Activated CD8-positive, alpha-beta memory T cell treated with anti-CD3 and anti-CD28 coated beads, Interleukin-2, amount 50 U/mL, for 1 hour (primary cell): Measurements from ENCODE around the gene ATP5MK.
"Not testable (repeated sequence)": the region's sequence is repeated elsewhere in the genome, so short reads cannot be mapped to it uniquely, and the experiment has no call there.

Experiments used
- DNase-seq: peaks from one replicate; pipeline ENCODE4 v3.0.0-alpha.2; 2020; ENCODE audit errors: extremely low read depth

The ATP5MK gene

DNA sequence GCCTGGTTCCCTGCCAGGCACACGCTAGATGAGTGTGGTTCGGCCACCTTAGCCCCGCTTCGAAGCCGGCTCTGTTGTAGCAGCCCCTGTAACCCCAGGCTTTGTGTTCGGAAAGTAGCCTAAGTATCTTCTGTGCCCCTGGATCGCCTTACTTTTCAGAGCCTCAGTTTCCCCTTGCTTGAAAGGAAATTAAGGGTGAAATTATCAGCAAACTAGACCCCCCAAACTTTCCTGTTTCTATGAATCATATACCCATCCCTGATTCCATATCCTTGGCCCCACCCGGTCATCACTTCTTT is 463 bp upstream of the ATP5MK start:
- no peak for DNase-seq

DNA sequence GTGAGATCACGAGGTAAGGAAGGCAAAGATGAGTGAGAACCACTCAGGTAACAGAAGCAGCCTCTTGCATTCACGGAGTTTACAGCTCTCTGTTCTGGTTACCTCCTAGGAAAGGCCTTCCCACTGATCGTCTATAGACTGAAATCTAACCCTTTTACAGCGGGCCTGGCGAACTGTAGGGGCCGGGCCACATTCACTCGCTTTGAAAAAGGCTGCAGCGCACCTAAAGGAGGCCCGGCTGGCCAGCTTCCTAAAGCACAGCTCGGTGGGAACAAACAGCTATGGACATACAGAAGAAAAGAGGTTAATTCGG is 565 bp downstream of the ATP5MK start:
- DNase-seq: no peak

DNA sequence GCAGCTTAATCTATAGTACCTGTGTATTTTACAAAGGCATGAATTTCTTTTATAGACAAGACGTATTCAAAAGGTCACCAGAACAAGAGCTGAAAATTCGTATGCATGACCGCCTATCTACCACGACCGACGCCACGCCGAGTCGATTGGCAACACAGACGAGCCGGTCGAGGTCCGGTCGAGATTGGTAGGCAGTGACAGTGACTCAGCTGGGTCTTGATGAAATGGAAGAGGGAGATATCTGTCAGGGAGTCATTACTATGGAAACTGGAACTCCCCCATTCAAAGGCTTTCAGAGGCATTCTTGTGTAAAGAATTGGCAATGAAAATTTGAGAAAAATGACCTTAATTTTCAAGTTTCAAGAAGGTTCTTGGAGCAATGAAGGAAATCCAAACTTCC is 2.1 kb downstream of the ATP5MK start:
- no peak for DNase-seq

DNA sequence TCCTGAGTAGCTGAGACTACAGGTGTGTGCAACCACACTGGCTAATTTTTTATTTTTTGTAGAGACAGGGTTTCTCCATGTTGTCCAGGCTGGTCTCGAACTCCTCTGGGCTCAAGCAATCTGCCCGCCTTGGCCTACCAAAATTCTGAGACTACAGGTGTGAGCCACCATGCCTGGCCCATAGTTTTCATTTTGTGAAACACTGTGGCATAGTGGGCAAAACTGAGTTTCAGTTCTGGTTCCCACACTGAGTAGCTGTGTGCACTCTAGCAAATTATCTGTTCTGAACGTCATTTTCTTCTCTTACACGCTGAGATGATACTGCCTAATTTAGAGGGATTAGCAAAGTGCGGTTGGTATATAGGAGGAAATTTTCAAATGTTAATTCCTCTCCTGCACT is 13.5 kb downstream of the ATP5MK start:
- DNase-seq: no peak

DNA sequence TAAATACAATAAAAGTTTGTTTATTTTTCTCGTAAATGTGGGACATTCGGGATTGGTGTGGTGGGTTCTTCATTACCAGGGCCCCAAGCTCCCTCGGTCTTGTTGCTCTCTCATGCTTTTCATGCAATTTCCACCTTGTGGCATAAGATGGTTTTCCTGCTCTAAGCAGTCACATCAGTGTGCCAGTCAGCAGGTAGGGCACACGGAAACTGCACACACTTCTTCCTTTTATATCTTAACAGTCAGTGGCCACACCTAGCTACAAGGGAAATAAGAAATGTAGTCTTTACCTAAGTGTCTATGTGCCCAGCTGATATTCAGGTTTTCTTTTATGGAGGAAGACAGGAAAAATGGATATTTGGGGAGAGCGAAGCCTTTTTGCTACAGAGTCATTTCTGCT is 22.0 kb downstream of the ATP5MK start:
- no peak for DNase-seq

DNA sequence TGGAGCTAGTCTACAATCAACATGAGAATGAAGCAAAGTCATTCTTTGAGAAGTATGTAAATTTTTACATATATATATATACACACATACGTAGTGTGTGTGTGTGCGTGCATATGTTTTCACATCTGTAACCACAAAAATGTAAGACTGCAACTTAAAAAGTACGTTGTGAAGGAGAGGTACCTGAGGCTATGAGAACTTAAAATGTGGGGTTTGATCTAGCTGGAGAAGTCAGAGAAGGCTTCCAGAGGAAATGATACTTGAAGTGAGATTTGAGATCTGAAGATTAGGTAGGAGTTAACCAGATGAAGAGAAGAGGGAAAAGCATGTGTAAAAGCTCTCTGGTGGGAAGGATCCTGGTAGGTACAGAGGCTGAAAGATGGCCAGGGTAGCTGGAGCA is 22.7 kb downstream of the ATP5MK start:
- DNase-seq: no peak

DNA sequence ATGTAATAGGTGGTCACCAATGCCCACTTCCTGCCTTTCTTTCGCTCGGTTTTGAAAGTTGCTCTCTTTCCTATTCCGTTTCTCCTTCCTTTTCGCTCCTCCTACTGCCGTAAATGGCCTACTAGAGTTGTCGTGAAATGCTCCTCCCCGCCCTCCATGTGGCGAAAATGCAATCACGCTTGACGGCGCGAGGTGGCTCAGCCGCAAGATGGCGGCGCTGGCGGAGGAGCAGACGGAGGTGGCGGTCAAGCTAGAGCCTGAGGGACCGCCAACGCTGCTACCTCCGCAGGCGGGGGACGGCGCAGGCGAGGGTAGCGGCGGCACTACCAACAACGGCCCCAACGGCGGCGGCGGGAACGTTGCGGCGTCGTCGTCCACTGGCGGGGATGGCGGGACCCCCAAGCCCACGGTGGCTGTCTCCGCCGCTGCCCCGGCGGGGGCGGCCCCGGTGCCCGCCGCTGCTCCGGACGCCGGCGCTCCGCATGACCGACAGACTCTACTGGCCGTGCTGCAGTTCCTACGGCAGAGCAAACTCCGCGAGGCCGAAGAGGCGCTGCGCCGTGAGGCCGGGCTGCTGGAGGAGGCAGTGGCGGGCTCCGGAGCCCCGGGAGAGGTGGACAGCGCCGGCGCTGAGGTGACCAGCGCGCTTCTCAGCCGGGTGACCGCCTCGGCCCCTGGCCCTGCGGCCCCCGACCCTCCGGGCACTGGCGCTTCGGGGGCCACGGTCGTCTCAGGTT is 28.3 kb downstream of the ATP5MK start, which contains the start of gene TAF5:
TSS of gene TAF5 (plus strand) at position 195 of the 737 bp plus-strand sequence. CDS start at position 209, 14 bp downstream.
- peak; percentile 75 for DNase-seq

DNA sequence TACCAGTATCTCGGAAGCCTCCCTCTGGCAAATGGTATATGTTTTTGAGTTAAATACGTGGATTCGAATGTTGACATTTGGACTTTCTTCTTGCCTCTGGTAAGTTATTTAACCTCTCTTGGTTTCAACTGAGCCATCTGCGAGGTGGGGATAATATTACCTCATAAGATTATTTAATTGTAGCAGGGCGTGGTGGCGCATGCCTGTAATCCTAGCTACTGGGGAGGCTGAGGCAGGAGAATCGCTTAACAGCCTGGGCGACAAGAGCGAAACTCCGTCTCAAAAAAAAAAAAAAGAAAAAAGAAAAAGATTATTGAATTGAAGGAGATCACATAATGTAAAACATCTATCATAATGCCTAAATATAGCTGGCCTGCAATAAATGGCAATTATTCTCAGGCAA is 28.9 kb downstream of the ATP5MK start:
- DNase-seq: no peak

DNA sequence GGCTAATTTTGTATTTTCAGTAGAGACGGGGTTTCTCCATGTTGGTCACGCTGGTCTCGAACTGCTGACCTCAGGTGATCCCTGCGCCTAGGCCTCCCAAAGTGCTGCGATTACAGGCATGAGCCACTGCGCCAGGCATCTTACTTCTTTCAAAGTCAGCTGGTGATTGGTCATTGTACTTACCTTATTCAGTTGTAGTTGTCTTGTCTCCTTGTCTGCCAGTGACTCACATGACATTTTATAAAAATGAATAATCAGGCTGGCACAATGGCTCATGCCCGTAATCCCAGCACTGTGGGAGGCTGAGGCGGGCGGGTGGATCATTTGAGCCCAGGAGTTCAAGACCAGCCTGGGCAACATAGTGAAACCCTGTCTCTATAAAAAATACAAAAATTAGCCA is 35.5 kb downstream of the ATP5MK start:
- DNase-seq: not testable (repeated sequence)

DNA sequence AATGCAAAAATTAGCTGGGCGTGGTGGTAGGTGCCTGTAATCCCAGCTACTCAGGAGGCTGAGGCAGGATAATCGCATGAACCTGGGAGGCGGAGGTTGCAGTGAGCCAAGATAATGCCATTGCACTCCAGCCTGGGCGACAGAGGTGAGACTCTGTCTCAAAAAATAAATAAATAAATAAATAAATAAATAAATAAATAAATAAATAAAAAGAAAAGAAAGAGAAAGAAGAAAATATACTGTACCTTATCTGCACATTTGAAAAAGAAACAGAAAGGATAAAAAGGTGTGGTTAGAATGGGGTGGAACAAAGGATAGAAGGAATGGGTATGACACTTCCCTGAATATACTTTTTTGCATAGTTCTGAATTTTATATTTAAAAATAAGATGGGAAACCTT is 36.8 kb downstream of the ATP5MK start:
- DNase-seq: not testable (repeated sequence)

DNA sequence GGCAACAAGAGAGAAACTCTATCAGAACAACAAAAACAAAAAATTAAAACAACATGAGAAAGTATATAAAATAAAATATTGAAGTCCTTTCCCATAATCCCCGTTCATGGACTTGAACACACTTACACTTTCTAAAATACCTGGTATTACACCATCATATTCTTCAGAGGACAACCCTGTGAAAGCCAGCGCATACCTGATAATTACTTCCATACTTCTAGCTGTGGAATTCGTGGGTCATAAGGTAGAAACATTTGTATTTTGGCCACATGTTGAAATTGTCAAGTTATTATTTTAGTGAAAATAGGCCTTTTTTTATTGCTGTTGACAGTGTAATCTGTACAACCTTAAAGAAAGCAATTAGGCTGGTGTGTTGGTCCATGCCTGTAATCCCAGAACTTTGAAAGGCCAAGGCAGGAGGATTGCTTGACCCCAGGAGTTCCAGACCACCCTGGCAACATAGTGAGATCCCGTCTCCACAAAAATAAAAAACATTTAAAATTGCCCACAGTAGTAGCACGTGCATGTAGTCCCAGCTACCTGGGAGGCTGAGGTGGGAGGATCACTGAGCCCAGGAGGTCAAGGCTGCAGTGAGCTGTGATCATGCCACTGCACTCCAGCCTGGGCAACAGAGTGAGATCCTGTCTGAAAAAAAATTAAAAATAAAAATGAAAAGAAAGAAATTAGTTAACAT is 40.2 kb downstream of the ATP5MK start:
- no peak for DNase-seq

DNA sequence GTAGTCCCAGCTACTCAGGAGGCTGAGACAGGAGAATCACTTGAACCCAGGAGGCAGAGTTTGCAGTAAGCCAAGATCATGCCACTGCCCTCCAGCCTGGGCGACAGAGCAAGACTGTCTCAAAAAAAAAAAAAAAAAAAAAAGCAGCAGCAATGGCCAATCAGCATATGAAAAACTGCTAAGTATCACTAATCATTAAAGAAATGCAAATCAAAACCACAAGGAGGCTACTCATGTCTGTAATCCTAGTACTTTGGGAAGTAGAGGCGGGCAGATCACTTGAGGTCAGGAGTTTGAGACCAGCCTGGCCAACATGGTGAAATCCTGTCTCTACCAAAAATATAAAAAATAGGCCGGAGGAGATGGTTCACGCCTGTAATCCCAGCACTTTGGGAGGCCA is 41.7 kb downstream of the ATP5MK start:
- not testable (repeated sequence) for DNase-seq

DNA sequence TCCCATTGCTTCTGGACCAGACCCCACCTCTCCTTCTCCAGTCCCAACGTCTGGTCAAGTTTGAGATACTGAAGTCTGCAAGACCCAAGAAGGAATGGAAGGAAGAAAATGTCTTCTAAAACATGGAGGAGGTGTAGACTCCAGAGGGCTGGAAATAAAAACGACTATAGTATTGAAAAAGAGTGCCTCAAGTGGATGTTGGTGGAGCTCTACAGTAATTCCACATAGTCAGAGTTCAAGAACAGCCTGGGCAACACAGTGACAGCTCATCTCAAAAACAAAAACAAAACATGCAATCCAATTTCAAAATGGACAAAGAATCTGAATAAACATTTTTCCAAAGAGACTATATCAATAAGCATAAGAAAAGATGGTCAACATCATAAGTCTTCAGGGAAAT is 43.0 kb downstream of the ATP5MK start:
- no peak for DNase-seq

DNA sequence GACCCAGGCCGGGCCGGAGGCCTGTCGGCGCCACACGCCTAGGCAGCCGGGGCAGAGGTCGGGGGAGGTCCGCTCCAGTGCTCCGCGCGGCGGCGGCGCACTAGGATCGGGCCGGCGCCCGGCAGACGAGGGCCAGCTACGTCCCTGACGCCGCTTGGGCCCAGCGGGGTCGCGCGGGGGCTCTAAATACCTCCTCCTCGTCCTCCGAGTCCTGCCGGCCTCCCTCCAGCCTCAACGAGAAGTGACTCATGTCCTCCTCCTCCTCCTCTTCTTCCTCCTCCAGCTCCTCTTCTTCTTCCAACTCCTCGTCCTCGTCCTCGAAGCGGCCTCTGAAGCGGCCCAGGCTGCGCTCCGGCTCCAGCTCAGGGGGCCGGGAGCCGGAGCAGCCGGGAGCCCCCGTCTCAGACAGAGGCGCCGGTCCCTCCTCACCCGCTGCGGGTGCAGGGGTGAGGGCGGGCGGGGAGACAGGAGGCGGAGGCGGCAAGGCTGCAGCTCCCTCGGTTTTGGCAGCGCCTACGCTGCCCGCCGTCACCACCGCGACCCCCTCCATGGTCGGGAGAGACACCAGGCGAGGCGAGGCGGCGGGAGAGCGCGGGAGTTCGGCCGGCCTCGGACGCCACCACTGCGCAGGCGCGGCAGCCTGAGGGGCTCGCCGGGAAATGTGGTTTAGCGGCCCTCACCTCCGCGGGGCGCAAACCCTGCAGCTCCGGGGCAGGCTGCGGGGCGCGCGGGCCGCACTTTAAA is 45.6 kb downstream of the ATP5MK start, which contains the start of gene PCGF6:
TSS of gene PCGF6 (minus strand) at position 624 of the 744 bp plus-strand sequence. CDS start at position 550, 74 bp downstream.
- DNase-seq: no peak

DNA sequence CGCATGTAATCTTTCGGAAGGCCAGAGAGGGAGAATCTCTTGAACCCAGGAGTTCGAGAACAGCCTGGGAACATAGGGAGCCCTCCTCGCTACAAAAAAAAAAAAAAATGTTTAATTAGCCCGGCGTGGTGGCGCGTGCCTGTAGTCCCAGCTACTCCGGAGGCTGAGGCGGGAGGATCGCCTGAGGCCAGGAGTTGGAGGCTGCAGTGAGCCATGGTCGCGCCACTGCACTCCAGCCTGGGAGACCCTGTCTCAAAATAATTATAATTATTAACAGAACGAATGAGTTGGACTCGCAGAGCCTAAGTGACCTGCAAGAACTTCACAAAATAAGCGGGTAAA is 46.1 kb downstream of the ATP5MK start:
- DNase-seq: no peak
